Trophoblast cell (in vitro differentiated cells and primary cell): ENCODE measurements around the gene CCT5.

Source experiments
- DNase-seq, 2 donors: peaks; one replicate each; pipeline ENCODE4 v3.0.0-alpha.2; 2016
- H2AFZ ChIP-seq: 2 replicates; pipeline ENCODE4 v1.6.1; 2013; ENCODE audit warnings: low read length, moderate library complexity, mild to moderate bottlenecking; ENCODE audit not compliant: insufficient read depth, poor library complexity
- H2AK5ac ChIP-seq: 2 replicates; pipeline ENCODE4 v1.6.1; 2013; ENCODE audit warnings: mild to moderate bottlenecking, low read length
- H2BK120ac ChIP-seq: 2 replicates; pipeline ENCODE4 v1.6.1; 2013; ENCODE audit warnings: low read length, mild to moderate bottlenecking, moderate library complexity; ENCODE audit not compliant: insufficient read depth, poor library complexity
- H2BK12ac ChIP-seq: 2 replicates; pipeline ENCODE4 v1.6.1; 2013; ENCODE audit warnings: mild to moderate bottlenecking, low read length, moderate library complexity
- H2BK5ac ChIP-seq: 2 replicates; pipeline ENCODE4 v1.6.1; 2013; ENCODE audit warnings: low read length, low read depth, moderate library complexity, mild to moderate bottlenecking; ENCODE audit not compliant: poor library complexity
- H3K14ac ChIP-seq: 2 replicates; pipeline ENCODE4 v1.6.1; 2013; ENCODE audit warnings: mild to moderate bottlenecking, low read length
- H3K18ac ChIP-seq: 2 replicates; pipeline ENCODE4 v1.6.1; 2013; ENCODE audit warnings: mild to moderate bottlenecking, low read length
- H3K23ac ChIP-seq: 2 replicates; pipeline ENCODE4 v1.6.1; 2013; ENCODE audit warnings: low read length
- H3K27ac ChIP-seq: 2 replicates; pipeline ENCODE4 v1.5.1; 2013; ENCODE audit warnings: low read depth, mild to moderate bottlenecking, inconsistent platforms, low read length, moderate library complexity
- H3K27me3 ChIP-seq: 2 replicates; pipeline ENCODE4 v1.6.1; 2013; ENCODE audit warnings: inconsistent platforms, mild to moderate bottlenecking, low read length, moderate library complexity; ENCODE audit not compliant: insufficient read depth
- H3K36me3 ChIP-seq, 2 experiments: 1 replicate in 1 of 2; 2 replicates in 1 of 2; pipeline ENCODE4 v1.6.1; 2013; ENCODE audit warnings: low read length in 2 of 2, mild to moderate bottlenecking in 2 of 2, moderate library complexity in 1 of 2; ENCODE audit not compliant: insufficient read depth in 2 of 2, control insufficient read depth in 1 of 2
- H3K4ac ChIP-seq: 2 replicates; pipeline ENCODE4 v1.6.1; 2013; ENCODE audit warnings: low read depth, mild to moderate bottlenecking, low read length, moderate library complexity
- H3K4me1 ChIP-seq, 2 experiments: 1 replicate in 1 of 2; 2 replicates in 1 of 2; pipeline ENCODE4 v1.6.1; 2013; ENCODE audit warnings: low read length in 2 of 2, mild to moderate bottlenecking in 2 of 2, moderate library complexity in 1 of 2; ENCODE audit not compliant: insufficient read depth in 2 of 2, control insufficient read depth in 1 of 2
- H3K4me2 ChIP-seq: 2 replicates; pipeline ENCODE4 v1.6.1; 2013; ENCODE audit warnings: inconsistent platforms, mild to moderate bottlenecking, low read length, moderate library complexity
- H3K4me3 ChIP-seq: 2 replicates; pipeline ENCODE4 v1.5.1; 2013; ENCODE audit warnings: mild to moderate bottlenecking, low read depth, low read length, inconsistent platforms
- H3K79me1 ChIP-seq: one replicate; pipeline ENCODE4 v1.6.1; 2013; ENCODE audit warnings: low read length
- H3K79me2 ChIP-seq: 2 replicates; pipeline ENCODE4 v1.6.1; 2013; ENCODE audit warnings: low read length, mild to moderate bottlenecking; ENCODE audit not compliant: control insufficient read depth, insufficient read depth, poor library complexity
- H3K9ac ChIP-seq: 2 replicates; pipeline ENCODE4 v1.6.1; 2013; ENCODE audit warnings: mild to moderate bottlenecking, low read length
- H3K9me3 ChIP-seq: 2 replicates; pipeline ENCODE4 v1.6.1; 2013; ENCODE audit warnings: low read depth, mild to moderate bottlenecking, control low read depth, inconsistent platforms, low read length; ENCODE audit not compliant: insufficient read depth
- H4K12ac ChIP-seq: 2 replicates; pipeline ENCODE4 v1.6.1; 2013; ENCODE audit warnings: low read depth, mild to moderate bottlenecking, low read length, moderate library complexity
- H4K8ac ChIP-seq: 2 replicates; pipeline ENCODE4 v1.6.1; 2013; ENCODE audit warnings: low read depth, mild to moderate bottlenecking, low read length, moderate library complexity
- H4K91ac ChIP-seq: one replicate; pipeline ENCODE4 v1.6.1; 2013; ENCODE audit warnings: low read depth, mild to moderate bottlenecking, low read length, moderate library complexity
- WGBS: extraction: QIAGEN DNeasy Blood & Tissue Kit; methylation state at CpG from one replicate; pipeline ENCODE4 v1.1.7; 2013; ENCODE audit warnings: missing lambda C conversion rate; ENCODE audit not compliant: insufficient read length, insufficient coverage; ENCODE audit errors: extremely low coverage; 5-methylcytosine and 5-hydroxymethylcytosine counted together

Gene CCT5

DNA sequence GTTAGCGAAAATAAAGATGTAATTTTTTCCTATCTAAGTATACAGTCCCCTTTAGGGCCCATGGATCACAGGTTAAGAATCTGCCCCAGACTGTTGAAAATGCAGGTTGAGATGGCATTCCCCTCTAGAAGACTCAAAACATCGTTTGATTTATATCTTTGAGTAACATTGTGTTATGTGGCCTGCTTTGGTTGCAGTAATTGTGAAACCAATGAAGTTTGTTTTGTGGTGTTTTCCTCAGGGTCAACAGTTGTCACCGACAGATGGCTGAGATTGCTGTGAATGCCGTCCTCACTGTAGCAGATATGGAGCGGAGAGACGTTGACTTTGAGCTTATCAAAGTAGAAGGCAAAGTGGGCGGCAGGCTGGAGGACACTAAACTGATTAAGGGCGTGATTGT lies 7.8 kb downstream of the CCT5 start:
- H3K36me3 ChIP-seq = peaks cover 42 to 64% of the 10 kb centered on the region in 2 experiments
- no peaks in the 10 kb centered on the region for H3K27me3 ChIP-seq
- no peak overlapping the region for H4K8ac ChIP-seq
- H3K4ac ChIP-seq = no peak overlapping the region
- no peak overlapping the region for H2BK5ac ChIP-seq
- H2BK12ac ChIP-seq = no peak overlapping the region
- DNase-seq = no peak
- no peak overlapping the region for H3K9ac ChIP-seq
- no peak overlapping the region for H2AFZ ChIP-seq
- no peak overlapping the region for H3K14ac ChIP-seq
- H3K4me1 ChIP-seq = no peaks in the 10 kb centered on the region
- H3K23ac ChIP-seq = no peak overlapping the region
- H2AK5ac ChIP-seq = no peak overlapping the region
- H2BK120ac ChIP-seq = no peak overlapping the region
- no CpG with 5 or more reads among the region's 8 CpGs for WGBS
- no peak overlapping the region for H4K91ac ChIP-seq
- H3K4me3 ChIP-seq = no peak overlapping the region
- H3K27ac ChIP-seq = no peak overlapping the region
- H3K4me2 ChIP-seq = no peak overlapping the region
- no peaks in the 10 kb centered on the region for H3K79me1 ChIP-seq
- H4K12ac ChIP-seq = no peak overlapping the region
- H3K9me3 ChIP-seq = no peaks in the 10 kb centered on the region
- H3K18ac ChIP-seq = no peak overlapping the region
- peaks cover 5% of the 10 kb centered on the region for H3K79me2 ChIP-seq

DNA sequence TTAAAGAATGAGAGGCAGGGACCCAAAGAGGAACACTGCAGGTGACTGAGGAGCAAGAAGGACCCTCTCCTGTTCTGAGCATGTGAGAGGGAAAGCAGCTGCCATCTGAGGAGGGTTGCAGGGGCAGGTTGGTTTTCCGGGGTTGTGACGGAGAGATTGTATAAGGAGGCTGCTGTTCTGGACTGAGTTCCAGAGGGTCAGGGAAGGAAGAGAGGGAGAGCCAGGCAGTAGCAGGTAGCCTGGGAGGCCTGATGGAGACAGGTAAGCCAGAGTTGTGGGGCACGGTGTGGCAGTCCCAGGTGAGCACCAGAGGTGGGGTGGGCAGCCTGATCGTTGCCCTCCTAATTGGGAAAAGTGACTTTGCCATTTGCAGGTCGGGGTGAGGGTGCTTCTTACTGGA lies 9.8 kb downstream of the CCT5 start:
- Histone ChIP-seq H3K36me3 (peaks cover 42 to 64% of the 10 kb centered on the region in 2 experiments), H3K23ac (no peak overlapping the region), H3K9me3 (no peaks in the 10 kb centered on the region), H2AK5ac (no peak overlapping the region), H4K12ac (no peak overlapping the region), H3K4me1 (peaks cover 0 to 2% of the 10 kb centered on the region in 2 experiments), H4K91ac (no peak overlapping the region), H2BK12ac (no peak overlapping the region), H3K4me2 (no peak overlapping the region), H3K4me3 (no peak overlapping the region), H3K4ac (no peak overlapping the region), H3K14ac (no peak overlapping the region), H4K8ac (no peak overlapping the region), H3K79me1 (no peaks in the 10 kb centered on the region), H2BK5ac (no peak overlapping the region), H2AFZ (no peak overlapping the region), H3K9ac (no peak overlapping the region), H3K27ac (no peak overlapping the region), H2BK120ac (no peak overlapping the region), H3K27me3 (no peaks in the 10 kb centered on the region), H3K79me2 (no peaks in the 10 kb centered on the region), H3K18ac (no peak overlapping the region)
- WGBS = no CpG with 5 or more reads among the region's 5 CpGs
- DNase-seq = no peak

DNA sequence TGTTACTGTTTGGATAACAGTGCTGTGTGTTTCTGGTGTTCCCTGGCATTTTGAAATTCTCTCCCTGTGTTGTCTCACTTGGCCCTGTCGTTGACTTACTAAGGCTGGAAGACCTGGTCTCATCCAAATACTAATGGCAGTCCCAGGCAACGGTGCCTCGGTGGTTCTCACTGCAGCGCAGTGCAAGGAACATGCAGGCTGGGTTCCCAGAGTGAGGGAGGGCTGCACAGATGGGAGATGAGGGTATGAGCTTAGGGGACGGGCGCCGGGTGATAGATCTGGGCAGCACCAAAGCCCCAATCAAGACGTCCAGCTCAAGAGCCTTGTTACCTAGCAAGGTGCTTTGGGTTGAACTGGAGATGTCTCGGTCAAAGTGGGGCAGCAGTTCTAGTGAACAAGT lies 11.0 kb downstream of the CCT5 start:
- Histone ChIP-seq H3K27me3 (no peaks in the 10 kb centered on the region), H3K27ac (no peak overlapping the region), H2AK5ac (no peak overlapping the region), H4K91ac (no peak overlapping the region), H4K12ac (no peak overlapping the region), H3K4me1 (peaks cover 0 to 2% of the 10 kb centered on the region in 2 experiments), H3K18ac (no peak overlapping the region), H3K4me2 (no peak overlapping the region), H3K79me2 (no peaks in the 10 kb centered on the region), H3K4me3 (no peak overlapping the region), H3K36me3 (peaks cover 42 to 64% of the 10 kb centered on the region in 2 experiments), H3K79me1 (no peaks in the 10 kb centered on the region), H3K4ac (no peak overlapping the region), H4K8ac (no peak overlapping the region), H2BK12ac (no peak overlapping the region), H2AFZ (no peak overlapping the region), H2BK120ac (no peak overlapping the region), H3K14ac (no peak overlapping the region), H3K23ac (no peak overlapping the region), H3K9ac (no peak overlapping the region), H3K9me3 (no peaks in the 10 kb centered on the region), H2BK5ac (no peak overlapping the region)
- DNase-seq = no peak
- WGBS = no CpG with 5 or more reads among the region's 9 CpGs

DNA sequence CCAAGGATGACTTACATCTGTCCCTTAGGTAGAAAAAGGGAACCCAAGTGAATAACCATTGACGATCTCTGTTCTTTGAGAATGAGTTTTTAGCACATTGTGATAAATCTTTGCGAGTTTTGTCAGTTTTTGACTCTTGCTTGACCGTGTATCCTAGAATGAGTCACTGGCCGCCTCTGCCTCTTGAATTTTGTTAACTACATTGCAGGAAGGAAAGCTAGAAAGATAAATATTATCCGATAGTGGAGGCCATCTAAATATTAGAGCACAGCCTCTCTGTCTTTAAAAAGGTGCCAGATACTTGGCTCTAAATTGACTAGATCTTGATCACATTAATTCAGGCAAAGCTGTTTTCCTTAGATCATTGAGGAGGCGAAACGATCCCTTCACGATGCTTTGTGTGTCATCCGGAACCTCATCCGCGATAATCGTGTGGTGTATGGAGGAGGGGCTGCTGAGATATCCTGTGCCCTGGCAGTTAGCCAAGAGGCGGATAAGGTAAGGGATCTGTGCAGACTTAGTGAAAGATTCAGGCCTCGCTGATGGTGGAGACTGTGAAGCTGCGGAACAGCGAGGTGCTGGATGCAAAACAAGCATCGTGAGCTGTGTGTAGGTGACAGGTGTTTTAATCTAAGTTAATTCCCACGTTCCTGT lies 12.2 kb downstream of the CCT5 start:
- no peak overlapping the region for H4K8ac ChIP-seq
- H3K4me1 ChIP-seq = peaks cover 0 to 2% of the 10 kb centered on the region in 2 experiments
- H3K4me2 ChIP-seq = no peak overlapping the region
- H3K18ac ChIP-seq = no peak overlapping the region
- no peak overlapping the region for H4K91ac ChIP-seq
- peak overlapping the region; percentile 37 for H3K23ac ChIP-seq
- no peaks in the 10 kb centered on the region for H3K79me2 ChIP-seq
- H2BK12ac ChIP-seq = no peak overlapping the region
- peaks cover 35 to 54% of the 10 kb centered on the region in 2 experiments for H3K36me3 ChIP-seq
- H3K9ac ChIP-seq = no peak overlapping the region
- no peak overlapping the region for H2BK5ac ChIP-seq
- no peaks in the 10 kb centered on the region for H3K27me3 ChIP-seq
- H3K27ac ChIP-seq = no peak overlapping the region
- H2BK120ac ChIP-seq = no peak overlapping the region
- H3K4ac ChIP-seq = no peak overlapping the region
- H2AK5ac ChIP-seq = no peak overlapping the region
- H3K9me3 ChIP-seq = no peaks in the 10 kb centered on the region
- H2AFZ ChIP-seq = no peak overlapping the region
- H3K14ac ChIP-seq = no peak overlapping the region
- H3K4me3 ChIP-seq = no peak overlapping the region
- H4K12ac ChIP-seq = no peak overlapping the region
- no peaks in the 10 kb centered on the region for H3K79me1 ChIP-seq
- WGBS = no CpG with 5 or more reads among the region's 18 CpGs
- no peak for DNase-seq
